Measurements from ENCODE around the gene KIF4B.

Gene KIF4B

GRCh38 chr5:154993461-154993860, 20.1 kb upstream of the KIF4B start:
- no peak for TF ChIP-seq EZH2 (IDR thresholded peaks at IDR 0.05; ENCODE audit: borderline replicate concordance, low read length)
- TF ChIP-seq CTCF (IDR thresholded peaks at IDR 0.05; ENCODE audit: low read length) = no peak
- H3K36me3 ChIP-seq (ENCODE audit: insufficient read depth, low read length) = no peaks in the 10 kb centered on the region
- no peak overlapping the region for H3K4me2 ChIP-seq (ENCODE audit: low read length)
- H3K79me2 ChIP-seq (ENCODE audit: insufficient read depth, low read length) = no peaks in the 10 kb centered on the region
- no peak overlapping the region for H3K27ac ChIP-seq (ENCODE audit: low read depth, low read length, poor library complexity, severe bottlenecking)
- no peaks in the 10 kb centered on the region for H3K27me3 ChIP-seq (ENCODE audit: insufficient read depth, low read length)
- H3K9me2 ChIP-seq (ENCODE audit: low read depth, low read length) = no peaks in the 10 kb centered on the region
- H3K4me1 ChIP-seq (ENCODE audit: insufficient read depth, low read length, severe bottlenecking) = no peaks in the 10 kb centered on the region
- H3K9me3 ChIP-seq (ENCODE audit: low read length) = no peaks in the 10 kb centered on the region
- no peak overlapping the region for H2AFZ ChIP-seq (ENCODE audit: low read length)
- H3K9ac ChIP-seq (ENCODE audit: low read length) = no peak overlapping the region
- H4K20me1 ChIP-seq (ENCODE audit: insufficient read depth, low read length) = no peaks in the 10 kb centered on the region
- no peak overlapping the region for H3K4me3 ChIP-seq (ENCODE audit: low read depth, low read length, poor library complexity, severe bottlenecking)
- H3F3A ChIP-seq (ENCODE audit: insufficient read depth, low read length) = no peaks in the 10 kb centered on the region

GRCh38 chr5:154995679-154996078, 17.9 kb upstream of the KIF4B start:
- Histone ChIP-seq H3K27me3 (ENCODE audit: insufficient read depth, low read length) (no peaks in the 10 kb centered on the region), H3F3A (ENCODE audit: insufficient read depth, low read length) (no peaks in the 10 kb centered on the region), H3K4me2 (ENCODE audit: low read length) (no peak overlapping the region), H3K9ac (ENCODE audit: low read length) (no peak overlapping the region), H3K9me2 (ENCODE audit: low read depth, low read length) (no peaks in the 10 kb centered on the region), H3K27ac (ENCODE audit: low read depth, low read length, poor library complexity, severe bottlenecking) (no peak overlapping the region), H3K9me3 (ENCODE audit: low read length) (no peaks in the 10 kb centered on the region), H2AFZ (ENCODE audit: low read length) (no peak overlapping the region), H3K4me1 (ENCODE audit: insufficient read depth, low read length, severe bottlenecking) (no peaks in the 10 kb centered on the region), H3K36me3 (ENCODE audit: insufficient read depth, low read length) (no peaks in the 10 kb centered on the region), H3K4me3 (ENCODE audit: low read depth, low read length, poor library complexity, severe bottlenecking) (no peak overlapping the region), H4K20me1 (ENCODE audit: insufficient read depth, low read length) (no peaks in the 10 kb centered on the region), H3K79me2 (ENCODE audit: insufficient read depth, low read length) (no peaks in the 10 kb centered on the region)
- TF ChIP-seq CTCF (IDR thresholded peaks at IDR 0.05; ENCODE audit: low read length) (peak; percentile 60), EZH2 (IDR thresholded peaks at IDR 0.05; ENCODE audit: borderline replicate concordance, low read length) (no peak)

- Histone ChIP-seq H2AFZ (ENCODE audit: low read length) (no peak overlapping the region), H3K4me3 (ENCODE audit: low read depth, low read length, poor library complexity, severe bottlenecking) (no peak overlapping the region), H3K27ac (ENCODE audit: low read depth, low read length, poor library complexity, severe bottlenecking) (no peak overlapping the region), H3K36me3 (ENCODE audit: insufficient read depth, low read length) (no peaks in the 10 kb centered on the region), H3K79me2 (ENCODE audit: insufficient read depth, low read length) (no peaks in the 10 kb centered on the region), H3K9ac (ENCODE audit: low read length) (no peak overlapping the region), H3K4me2 (ENCODE audit: low read length) (no peak overlapping the region), H3K27me3 (ENCODE audit: insufficient read depth, low read length) (no peaks in the 10 kb centered on the region), H3K9me3 (ENCODE audit: low read length) (no peaks in the 10 kb centered on the region), H3F3A (ENCODE audit: insufficient read depth, low read length) (no peaks in the 10 kb centered on the region), H3K9me2 (ENCODE audit: low read depth, low read length) (no peaks in the 10 kb centered on the region), H3K4me1 (ENCODE audit: insufficient read depth, low read length, severe bottlenecking) (no peaks in the 10 kb centered on the region), H4K20me1 (ENCODE audit: insufficient read depth, low read length) (no peaks in the 10 kb centered on the region)
- no peak for TF ChIP-seq CTCF (IDR thresholded peaks at IDR 0.05; ENCODE audit: low read length)
- no peak for TF ChIP-seq EZH2 (IDR thresholded peaks at IDR 0.05; ENCODE audit: borderline replicate concordance, low read length)
These were observed 15.8 kb upstream of the KIF4B start for GRCh38 chr5:154997746-154998145.
